Measurements from ENCODE around the gene AZU1.
"Not testable (repeated sequence)": the region's sequence is repeated elsewhere in the genome, so short reads cannot be mapped to it uniquely, and the experiment has no call there.

Gene AZU1

GRCh38 chr19:876780-877314 is 49.2 kb downstream of the AZU1 start:
- Mint-ChIP-seq H3K4me3 (no peak overlapping the region), H3K36me3 (peaks cover 25% of the 10 kb centered on the region), H3K4me1 (peaks cover 26% of the 10 kb centered on the region), H3K27ac (no peak overlapping the region), H3K27me3 (no peaks in the 10 kb centered on the region), H3K9me3 (no peaks in the 10 kb centered on the region)
- ATAC-seq, result no peak

GRCh38 chr19:877992-878660 is 50.5 kb downstream of the AZU1 start:
- not testable (repeated sequence) for H3K27ac Mint-ChIP-seq, ATAC-seq, H3K27me3 Mint-ChIP-seq, H3K9me3 Mint-ChIP-seq, H3K4me3 Mint-ChIP-seq
- Mint-ChIP-seq H3K4me1 (peaks cover 17% of the 10 kb centered on the region), H3K36me3 (peaks cover 38% of the 10 kb centered on the region)

GRCh38 chr19:878751-879561 is 51.3 kb downstream of the AZU1 start:
- H3K27me3 Mint-ChIP-seq, ATAC-seq, H3K9me3 Mint-ChIP-seq, H3K4me3 Mint-ChIP-seq, H3K27ac Mint-ChIP-seq: not testable (repeated sequence)
- H3K4me1 Mint-ChIP-seq, result peaks cover 17% of the 10 kb centered on the region
- H3K36me3 Mint-ChIP-seq, result peaks cover 44% of the 10 kb centered on the region

GRCh38 chr19:879711-880438 is 52.2 kb downstream of the AZU1 start:
- no peak for ATAC-seq
- peaks cover 17% of the 10 kb centered on the region for H3K4me1 Mint-ChIP-seq
- no peak overlapping the region for H3K27ac Mint-ChIP-seq
- H3K27me3 Mint-ChIP-seq, result no peaks in the 10 kb centered on the region
- H3K4me3 Mint-ChIP-seq, result no peak overlapping the region
- H3K36me3 Mint-ChIP-seq, result peaks cover 44% of the 10 kb centered on the region
- H3K9me3 Mint-ChIP-seq, result no peaks in the 10 kb centered on the region

Data from stimulated activated memory B cell treated with anti-CD40 and anti-IgM and Interleukin-4, amounts not matched to agents 10 μg/mL and 1 μg/mL and 100 μg/mL, for 72 hours (primary cell).